ENCODE measurements around the gene VWA7. TPM values are rescaled to one million over a fixed set of nuclear protein-coding genes. Genes with fewer than 3 reads are reported as not detected.

Gene VWA7
- total RNA-seq, 2 experiments from 2014 or later, result 1.6 to 1.9 TPM

DNA sequence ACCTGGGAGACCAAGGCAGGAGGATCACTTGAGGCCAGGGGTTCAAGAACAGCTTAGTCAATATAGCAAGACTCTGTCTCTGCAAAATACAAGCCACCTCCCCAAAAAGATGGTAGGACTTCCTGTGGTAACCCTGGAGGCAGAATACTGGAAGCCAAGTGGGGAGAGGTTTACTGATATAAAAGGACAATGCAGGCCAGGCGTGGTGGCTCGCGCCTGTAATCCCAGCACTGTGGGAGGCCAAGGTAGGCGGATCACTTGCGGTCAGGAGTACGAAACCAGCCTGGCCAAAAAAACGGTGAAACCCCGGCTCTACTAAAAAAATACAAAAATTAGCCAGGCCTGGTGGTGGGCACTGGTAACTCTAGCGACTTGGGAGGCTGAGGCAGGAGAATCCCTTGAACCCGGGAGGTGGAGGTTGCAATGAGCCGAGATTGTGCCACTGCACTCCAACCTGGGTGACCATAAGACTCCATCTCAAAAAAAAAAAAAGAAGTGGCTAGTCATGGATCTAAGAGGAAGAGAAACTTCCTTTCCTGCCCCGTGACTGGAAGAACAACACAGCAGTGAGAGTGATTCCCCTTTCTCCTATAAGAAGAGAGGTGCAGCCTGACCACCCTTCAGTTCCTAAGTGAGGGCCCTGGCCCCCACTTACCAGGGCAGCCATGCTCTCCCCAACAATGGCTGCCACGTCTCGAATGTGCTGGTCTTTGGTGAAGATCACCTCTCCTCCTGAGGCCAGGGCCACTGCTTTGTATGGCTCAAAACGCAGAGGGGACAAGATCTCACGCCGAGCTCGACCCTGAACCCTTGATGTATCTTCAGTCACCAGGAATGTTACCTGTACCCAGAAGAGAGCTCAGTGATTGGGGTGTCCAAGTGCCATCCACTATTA is 8.5 kb downstream of the VWA7 start:
- POLR2A ChIA-PET, result interaction anchor here (1.1 kb wide), 1 partner anchor 11 kb away, joined by 3 read pairs; no protein-coding TSS in a partner anchor
- CTCF ChIA-PET, result interaction anchor here (0.5 to 3.6 kb wide), 7 partner anchors 10 to 106 kb away, joined by 3 to 23 read pairs (median 9); partner anchors contain the start of genes CLIC1, LY6G5C and MSH5

DNA sequence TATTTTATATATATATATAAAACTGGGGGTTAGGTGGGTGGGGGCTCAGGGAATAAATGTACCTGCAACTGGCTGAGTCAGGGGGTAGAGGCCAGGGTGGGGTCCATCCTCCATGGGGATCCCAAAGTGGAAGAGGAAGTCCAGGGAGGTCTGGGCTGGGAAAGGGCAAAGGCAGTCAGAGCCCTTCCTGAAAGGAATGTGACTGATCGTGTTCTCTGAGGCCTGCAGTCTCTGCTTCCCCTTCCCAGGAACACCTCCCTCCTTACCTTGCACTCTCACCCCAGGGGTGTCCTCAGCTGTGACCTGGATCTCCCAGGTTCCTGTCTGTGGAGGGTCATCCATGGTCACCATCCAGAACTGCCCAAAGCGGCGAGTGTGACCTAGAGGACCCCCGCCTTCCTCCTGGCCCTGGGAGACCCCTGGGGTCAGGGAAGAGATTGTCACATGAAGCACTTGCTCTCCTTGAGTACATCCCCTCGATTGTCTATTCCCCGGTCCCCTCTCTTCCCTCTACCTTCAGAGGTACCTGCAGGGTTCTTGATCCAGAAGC is 10.0 kb downstream of the VWA7 start:
- ChIA-PET CTCF (interaction anchor here (1.1 kb wide), 1 partner anchor 59 kb away, joined by 4 read pairs; no protein-coding TSS in a partner anchor), POLR2A (no interaction called here)

DNA sequence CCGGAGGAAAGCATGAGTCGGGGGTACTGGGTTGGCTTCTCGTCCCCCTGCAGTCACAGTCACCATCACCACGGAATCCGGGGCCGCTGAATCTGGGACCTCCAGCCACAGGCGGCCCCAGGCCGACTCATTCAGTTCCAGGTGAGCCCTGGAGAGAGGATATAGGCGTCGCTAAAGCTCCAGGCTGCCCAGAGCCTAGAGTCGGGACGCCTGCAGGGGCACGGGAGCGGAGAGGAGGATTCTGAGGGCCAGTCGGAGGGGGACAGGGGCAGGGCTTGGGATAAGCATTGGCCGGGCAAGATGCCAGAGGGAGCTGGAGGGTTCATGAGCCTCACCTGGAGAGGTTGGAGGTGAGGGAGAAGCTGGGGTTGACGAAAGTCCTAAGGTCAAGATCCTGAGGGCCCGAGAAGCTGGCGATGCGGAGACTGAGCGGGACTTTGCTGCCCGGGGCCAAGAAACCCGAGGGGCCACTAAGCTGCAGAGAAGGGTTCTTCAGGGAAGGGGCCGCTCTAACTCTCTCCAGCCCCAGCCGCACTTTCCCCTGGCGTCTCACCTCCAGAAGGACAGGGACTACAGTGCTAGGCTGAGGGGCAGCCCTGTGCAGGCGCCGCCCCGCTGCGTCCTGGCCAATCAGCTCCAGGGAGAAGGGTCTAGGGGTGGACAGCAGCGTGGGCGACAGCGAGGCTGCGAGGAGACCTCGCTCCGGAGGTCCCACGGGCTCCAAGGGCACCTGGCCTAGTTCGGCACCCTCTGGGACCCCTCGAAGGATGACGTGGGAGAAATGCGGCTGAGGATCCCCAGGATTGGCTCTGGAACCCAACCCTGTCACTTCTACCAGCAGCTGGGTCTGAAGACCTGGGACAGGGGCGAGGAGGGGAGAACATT is 11.0 kb downstream of the VWA7 start:
- ChIA-PET POLR2A (interaction anchor here (0.5 kb wide), 1 partner anchor 29 kb away, joined by 6 read pairs; no protein-coding TSS in a partner anchor), CTCF (interaction anchor here (1.2 kb wide), 1 partner anchor 25 kb away, joined by 3 read pairs; no protein-coding TSS in a partner anchor)

DNA sequence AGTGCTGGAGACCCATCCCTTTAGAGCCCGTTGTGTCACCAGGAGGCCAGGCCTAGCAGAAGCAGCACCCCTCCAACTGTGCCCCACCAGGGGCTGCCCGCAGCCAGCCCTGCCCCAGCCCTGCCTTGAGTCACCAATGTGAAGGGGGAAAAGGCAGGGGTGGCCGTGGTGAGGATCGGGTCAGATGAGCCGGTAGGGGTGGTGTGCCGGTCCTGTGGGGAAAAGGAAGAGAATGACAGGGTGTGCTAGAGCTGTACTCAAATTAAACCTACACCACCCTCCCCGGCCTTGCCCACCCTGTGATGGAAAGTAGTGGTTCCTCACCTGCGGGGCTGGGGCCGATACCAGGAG is 11.6 kb downstream of the VWA7 start:
- CTCF ChIA-PET, result interaction anchor here (1.1 to 1.2 kb wide), 2 partner anchors 26 to 36 kb away, joined by 3 read pairs; no protein-coding TSS in a partner anchor
- POLR2A ChIA-PET, result no interaction called here

DNA sequence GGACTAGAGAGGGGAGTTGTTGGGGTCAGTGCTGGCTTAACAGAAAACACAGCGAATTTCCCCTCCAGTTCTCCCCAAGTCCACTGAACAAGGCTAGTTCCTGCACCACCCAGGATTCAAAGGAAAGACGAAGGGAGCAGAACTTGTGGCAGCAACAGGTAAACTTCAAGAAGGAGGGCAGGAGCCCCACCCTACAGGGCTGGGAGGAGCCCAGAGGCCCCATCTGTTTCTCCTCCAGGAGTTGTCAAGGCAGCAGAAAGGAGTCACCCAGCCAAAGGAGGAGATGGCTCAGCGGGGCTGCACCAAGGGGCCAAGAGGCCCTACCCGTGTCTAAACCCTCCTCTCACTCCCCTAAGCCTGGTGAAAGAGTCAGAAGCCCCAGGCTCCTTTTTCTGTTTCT is 12.9 kb downstream of the VWA7 start:
- ChIA-PET CTCF (no interaction called here), POLR2A (no interaction called here)

DNA sequence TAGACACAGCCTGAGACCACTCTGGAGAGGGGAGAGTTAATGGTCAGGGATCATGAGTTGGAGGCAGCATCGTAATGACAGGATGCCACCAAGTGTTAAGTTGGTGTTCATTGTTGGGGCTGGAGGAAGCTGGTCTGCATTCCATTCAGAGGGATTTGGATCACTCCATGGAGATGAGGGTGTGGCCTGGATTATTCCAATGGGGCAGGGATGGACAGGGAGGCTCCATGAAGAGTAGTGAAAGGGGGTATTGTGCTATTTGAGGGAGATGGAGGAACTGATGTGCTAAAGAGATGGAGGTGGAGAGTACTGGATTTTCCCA is 13.5 kb downstream of the VWA7 start:
- ChIA-PET POLR2A (no interaction called here), CTCF (no interaction called here)

DNA sequence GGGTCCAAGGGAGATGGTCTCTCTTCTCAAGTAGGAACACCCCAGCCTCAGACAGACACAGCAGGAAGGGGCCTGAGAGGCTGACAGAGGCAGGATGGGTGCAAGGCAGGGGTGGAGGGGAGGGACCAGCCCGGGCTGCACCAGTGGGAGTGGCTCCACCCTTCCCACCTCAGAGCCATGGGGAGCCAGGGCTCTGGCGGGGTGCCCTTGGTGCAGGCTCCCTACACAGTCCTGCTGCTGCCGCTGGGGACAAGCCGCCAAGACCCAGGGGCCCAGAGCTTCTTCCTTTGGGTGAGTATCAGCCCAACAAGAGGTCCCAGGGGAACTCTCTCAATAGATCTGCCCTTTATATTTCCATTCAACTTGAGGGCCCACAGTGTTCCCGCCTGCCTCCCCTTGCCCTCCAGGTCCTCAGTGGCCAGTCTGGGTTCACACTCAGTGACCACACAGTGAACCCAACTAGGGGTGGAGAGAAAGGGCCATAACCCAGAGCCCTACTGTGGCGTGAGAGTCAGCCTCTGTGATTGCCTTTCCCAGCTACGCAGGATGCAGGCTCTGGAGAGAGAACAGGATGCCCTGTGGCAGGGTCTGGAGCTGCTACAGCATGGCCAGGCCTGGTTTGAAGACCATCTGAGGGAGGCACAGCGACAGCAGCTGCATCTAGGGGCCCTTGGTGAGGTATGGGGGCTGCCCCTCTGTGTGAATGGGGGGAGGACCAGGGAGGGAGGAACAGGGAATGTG is 14.1 kb downstream of the VWA7 start:
- POLR2A ChIA-PET, result no interaction called here
- CTCF ChIA-PET, result no interaction called here

DNA sequence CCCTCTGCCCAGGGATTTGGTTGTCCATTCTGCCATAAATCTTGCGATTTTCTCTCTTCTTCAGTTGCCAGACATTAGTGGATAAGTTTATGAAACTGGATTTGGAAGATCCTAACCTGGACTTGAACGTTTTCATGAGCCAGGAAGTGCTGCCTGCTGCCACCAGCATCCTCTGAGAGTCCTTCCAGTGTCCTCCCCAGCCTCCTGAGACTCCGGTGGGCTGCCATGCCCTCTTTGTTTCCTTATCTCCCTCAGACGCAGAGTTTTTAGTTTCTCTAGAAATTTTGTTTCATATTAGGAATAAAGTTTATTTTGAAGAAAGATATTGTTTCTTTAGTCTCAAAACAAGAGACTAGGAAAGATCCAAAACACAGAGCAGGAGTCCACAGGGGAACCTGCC is 14.8 kb downstream of the VWA7 start, which contains the start of gene SAPCD1:
Gene SAPCD1, plus strand, starts transcription at position 301 of the 400 bp plus-strand sequence. CDS start 399 bp downstream, outside the sequence.
- CTCF ChIA-PET, result interaction anchor here (0.6 kb wide), 1 partner anchor 21 kb away, joined by 3 read pairs; no protein-coding TSS in a partner anchor
- POLR2A ChIA-PET, result no interaction called here

DNA sequence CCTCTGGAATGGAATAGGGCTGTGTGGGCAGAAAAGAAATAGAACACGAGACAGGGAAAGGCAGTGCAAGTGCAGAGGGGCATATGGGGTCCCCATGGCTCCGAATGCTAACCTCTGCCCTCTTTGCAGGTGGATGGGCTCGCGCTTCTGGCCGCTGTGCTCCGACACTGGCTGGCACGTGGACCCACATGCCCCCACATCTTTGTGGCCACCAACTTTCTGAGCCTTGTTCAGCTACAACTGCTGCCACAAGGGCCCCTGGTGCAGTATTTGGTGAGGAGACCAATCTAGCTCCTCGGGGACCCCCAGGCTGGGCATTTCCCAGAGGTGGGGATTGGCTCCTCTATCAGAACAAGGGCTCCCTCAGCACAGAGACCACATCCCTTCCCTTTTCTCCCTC is 15.8 kb downstream of the VWA7 start:
- CTCF ChIA-PET, result no interaction called here
- POLR2A ChIA-PET, result no interaction called here

DNA sequence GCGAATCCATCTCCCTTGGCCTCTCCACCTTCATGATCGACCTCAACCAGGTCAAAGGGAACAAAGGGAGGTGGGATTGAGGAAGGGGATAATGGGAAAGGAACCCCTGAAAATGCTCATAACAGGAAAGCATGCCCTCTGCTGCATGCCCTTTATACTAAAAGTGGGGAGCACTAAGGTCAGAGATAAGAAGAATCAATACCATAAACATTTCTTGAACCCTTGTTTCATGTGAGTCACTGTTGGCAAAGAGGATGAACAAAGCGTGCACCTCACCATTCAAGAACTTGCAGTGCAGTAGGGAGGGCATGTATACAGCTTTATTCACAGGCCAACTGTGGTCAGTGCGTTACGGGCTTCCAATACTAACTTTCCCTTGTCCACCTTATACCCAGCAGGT is 16.3 kb downstream of the VWA7 start:
- POLR2A ChIA-PET, result no interaction called here
- CTCF ChIA-PET, result interaction anchor here (0.5 kb wide), 1 partner anchor 148 kb away, joined by 3 read pairs; no protein-coding TSS in a partner anchor

DNA sequence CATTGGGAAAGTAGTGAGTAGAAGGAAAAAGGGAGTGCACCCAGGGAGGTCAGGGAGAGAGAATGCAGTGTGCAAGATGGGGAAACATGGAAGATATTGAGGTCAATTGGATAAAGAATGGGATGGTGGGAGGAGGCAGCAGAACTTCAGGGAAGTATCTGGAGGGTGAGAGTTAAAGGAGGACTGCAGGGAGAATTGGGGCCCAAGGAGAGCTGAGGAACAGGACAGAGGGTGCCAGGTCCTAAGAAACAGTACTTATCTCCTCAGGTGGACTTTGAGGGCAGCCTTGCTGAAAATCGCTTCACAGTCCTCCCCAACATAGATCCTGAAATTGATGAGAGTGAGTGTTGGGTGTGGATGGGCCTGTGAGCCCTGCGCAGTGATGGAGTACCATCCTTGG is 18.8 kb downstream of the VWA7 start:
- CTCF ChIA-PET, result interaction anchor here (1.7 kb wide), 1 partner anchor 11 kb away, joined by 8 read pairs; no protein-coding TSS in a partner anchor
- POLR2A ChIA-PET, result interaction anchor here (0.9 to 1.3 kb wide), 2 partner anchors 11 to 37 kb away, joined by 3 read pairs; no protein-coding TSS in a partner anchor

DNA sequence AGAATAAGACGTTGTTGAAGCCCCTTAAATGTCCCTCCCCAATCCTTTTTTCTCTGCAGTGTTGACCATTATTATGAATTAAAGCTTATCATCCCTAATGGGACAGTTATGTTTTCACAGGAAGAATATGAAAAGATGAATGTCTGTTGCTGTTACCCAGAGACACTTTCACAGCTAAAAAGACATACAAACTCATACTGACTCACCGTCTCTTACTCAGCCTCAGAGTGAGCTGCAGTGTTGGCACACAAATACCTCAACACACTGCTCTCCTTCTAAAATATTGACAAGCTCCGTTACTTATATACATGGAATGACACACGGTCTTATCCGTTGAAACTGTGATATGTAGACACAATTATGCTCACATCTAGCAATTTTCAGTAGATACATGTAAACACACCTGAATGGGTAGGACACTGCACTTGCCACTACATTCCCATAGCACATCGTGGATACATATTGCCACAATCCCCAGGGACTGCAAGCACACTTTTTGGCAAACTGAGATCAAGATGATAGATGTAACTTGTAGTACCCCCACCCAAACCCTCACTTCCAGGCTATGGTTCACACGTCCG is 24.3 kb downstream of the VWA7 start:
- CTCF ChIA-PET, result interaction anchor here (1.3 kb wide), 1 partner anchor 12 kb away, joined by 5 read pairs; no protein-coding TSS in a partner anchor
- POLR2A ChIA-PET, result interaction anchor here (0.6 kb wide), 1 partner anchor 38 kb away, joined by 6 read pairs; no protein-coding TSS in a partner anchor

DNA sequence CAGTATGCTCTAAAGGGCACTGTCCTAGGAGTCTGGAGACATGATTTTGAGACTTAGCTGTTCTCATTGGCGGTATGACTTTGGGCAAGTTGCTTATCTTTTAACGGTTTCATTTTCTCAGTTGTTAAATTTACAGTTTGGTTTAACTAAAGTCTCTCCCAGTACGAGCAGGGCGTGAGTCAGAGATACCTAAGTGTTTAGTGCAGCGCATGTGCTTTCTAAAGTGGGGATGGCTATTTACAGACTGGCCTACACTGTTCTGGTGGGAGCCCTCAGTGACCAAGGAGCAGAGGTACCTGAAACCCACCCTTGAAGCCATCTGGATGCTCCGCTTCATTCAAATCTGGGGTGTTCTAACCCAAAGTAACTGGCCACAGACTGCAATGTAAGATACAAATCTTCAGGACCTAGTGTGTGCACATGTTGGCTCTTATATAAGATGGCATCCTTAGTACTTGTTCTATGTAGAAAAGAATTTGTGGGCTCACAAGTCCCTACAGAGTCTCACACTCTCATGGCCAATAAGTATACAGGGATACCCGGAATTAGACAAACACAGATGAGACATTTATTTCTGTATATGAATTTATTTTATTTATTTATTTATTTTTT is 26.6 kb downstream of the VWA7 start:
- ChIA-PET POLR2A (interaction anchor here (1.3 kb wide), 1 partner anchor 9 kb away, joined by 3 read pairs; no protein-coding TSS in a partner anchor), CTCF (interaction anchor here (1.1 kb wide), 1 partner anchor 26 kb away, joined by 3 read pairs; no protein-coding TSS in a partner anchor)

DNA sequence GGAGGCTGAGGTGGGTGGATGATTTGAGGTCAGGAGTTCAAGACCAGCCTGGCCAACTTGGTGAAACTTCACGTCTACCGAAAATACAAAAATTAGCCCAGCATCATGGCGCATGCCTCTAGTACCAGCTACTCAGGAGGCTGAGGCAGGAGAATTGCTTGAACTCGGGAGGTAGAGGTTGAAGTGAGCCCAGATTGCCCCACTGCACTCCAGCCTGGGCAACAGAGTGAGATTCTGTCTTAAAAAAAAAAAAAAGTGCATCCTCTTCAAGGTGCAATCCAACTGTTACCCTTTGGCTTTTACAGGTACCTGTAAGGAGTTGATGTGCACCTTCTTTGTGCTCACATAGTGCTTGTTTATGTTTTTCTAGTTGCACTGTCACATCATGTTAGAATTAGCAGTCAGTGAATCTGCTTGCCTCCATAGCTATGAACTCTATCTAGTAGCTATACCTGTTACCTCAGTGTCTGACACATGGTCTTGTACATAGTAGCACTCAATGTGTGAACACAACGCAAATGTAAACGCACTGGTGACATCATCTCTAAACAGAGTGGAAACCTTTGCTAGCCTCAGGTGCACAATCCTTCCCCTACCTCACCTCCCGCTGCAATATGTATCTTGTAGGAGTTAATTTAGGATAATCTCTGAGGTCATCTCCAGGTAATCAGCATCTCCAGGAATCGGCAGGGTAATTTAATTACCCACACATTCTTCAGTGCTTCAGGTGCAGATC is 27.7 kb downstream of the VWA7 start:
- ChIA-PET CTCF (interaction anchor here (1.1 kb wide), 1 partner anchor 25 kb away, joined by 3 read pairs; no protein-coding TSS in a partner anchor), POLR2A (interaction anchor here (1.3 kb wide), 1 partner anchor 10 kb away, joined by 3 read pairs; no protein-coding TSS in a partner anchor)

DNA sequence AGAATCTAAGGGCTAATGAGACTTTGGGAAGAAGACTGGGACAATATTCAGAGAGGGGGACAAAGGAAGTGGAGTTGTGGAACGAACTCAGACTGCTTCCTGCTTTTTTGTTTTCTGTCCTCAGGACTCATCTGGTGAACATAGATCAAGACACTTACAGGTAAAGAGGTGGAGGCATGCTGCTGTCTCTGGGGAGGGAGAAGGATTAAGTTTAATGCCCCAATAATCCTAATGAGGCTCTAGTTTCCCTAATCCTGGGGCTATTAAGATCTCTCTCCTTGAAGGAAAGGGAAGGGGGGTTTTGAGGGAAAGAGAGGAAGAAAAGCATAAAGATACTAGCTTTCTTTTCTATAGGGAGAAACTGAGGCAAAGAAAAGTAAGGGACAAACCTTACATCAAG is 32.7 kb downstream of the VWA7 start:
- CTCF ChIA-PET, result no interaction called here
- POLR2A ChIA-PET, result no interaction called here

DNA sequence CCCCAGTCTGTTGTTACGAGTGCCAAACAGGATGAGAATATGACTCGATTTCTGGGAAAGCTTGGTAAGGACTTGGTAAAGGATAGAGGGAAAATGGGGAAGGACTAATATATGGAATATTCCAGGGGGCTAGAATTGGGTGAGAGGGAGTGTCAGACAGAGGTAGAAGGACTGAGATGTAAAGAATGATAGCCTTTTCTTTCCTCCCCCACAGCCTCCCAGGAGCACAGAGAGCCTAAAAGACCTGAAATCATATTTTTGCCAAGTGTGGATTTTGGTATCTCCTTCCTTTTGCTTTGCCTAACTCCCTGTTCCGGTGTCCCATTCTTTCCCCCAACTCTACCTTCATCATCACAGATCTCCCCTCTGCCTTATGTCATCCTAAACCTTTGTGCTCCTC is 34.2 kb downstream of the VWA7 start:
- POLR2A ChIA-PET, result no interaction called here

DNA sequence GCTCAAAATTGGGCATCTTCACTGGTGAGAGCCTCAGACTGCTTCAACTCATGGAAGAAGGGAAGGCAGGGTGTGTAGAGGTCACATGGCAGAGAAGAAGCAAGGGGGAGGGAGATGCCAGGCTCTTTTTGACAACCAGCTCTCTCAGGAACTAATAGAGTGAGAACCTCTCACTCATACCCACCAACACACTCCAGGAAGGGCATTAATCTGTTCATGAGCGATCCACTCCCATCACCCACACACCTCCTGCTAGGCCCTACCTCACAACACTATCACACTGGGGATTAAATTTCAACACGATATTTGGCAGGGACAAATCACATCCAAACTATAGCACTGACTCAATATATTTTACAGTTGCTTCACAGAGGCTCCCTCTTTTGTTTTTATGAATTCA is 35.3 kb downstream of the VWA7 start:
- ChIA-PET CTCF (interaction anchor here (0.7 to 5.5 kb wide), 6 partner anchors 10 to 75 kb away, joined by 3 to 46 read pairs (median 4); partner anchors contain the start of gene DDAH2), POLR2A (no interaction called here)

More for the DNA sequence above, 34.2 kb downstream of the VWA7 start:
- CTCF ChIA-PET, result no interaction called here

Measured in activated CD8-positive, alpha-beta memory T cell treated with anti-CD3 and anti-CD28 coated beads for 36 hours (primary cell).